ENCODE data around the gene GPR37. TPM values are rescaled to one million over a fixed set of nuclear protein-coding genes. Genes with fewer than 3 reads are reported as not detected.

The GPR37 gene
- total and polyA plus RNA-seq, 2 donors (not counting 3 experiments of a cell fraction or from before 2014, with no cell fraction given): 0.92 to 2.1 TPM

DNA sequence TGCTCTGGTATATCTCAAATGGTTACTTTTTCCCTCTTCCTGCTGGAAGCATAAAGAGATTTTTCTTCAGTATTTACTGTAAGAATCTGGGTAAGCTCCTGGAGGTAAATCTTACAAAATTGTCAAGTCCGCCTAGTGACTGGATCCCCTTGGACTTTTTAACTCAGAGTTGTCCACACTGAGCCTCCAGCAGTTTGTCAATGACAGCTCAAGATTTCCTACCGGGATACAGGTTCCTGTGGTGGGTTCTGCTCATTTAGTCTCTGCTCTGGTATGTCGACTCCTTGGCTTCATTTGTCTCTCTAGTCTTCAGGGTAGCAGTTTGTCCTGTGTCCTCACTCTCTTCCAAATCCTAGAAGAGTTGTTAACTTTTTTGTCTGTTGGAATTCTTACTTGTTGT is 27.0 kb downstream of the GPR37 start:
- Histone ChIP-seq H2AFZ (ENCODE audit: low read depth, low read length) (no peak overlapping the region), H3K9ac (replicated peaks; ENCODE audit: extremely low read depth, insufficient read depth, low read length) (no peak overlapping the region), H3K4me3 (replicated peaks in 1 of 3; ENCODE audit: insufficient read depth in 1 of 3, low read depth in 1 of 3, low read length in 3 of 3) (no peak overlapping the region), H3K27me3 (ENCODE audit: control insufficient read depth in 2 of 2, insufficient read depth in 2 of 2, low read length in 2 of 2) (no peaks in the 10 kb centered on the region), H3K9me1 (replicated peaks; ENCODE audit: control insufficient read depth, extremely low read depth, insufficient read depth, low read length) (no peaks in the 10 kb centered on the region), H3K36me3 (ENCODE audit: control insufficient read depth in 2 of 2, extremely low read depth in 1 of 2, insufficient read depth in 2 of 2, low read length in 2 of 2) (no peaks in the 10 kb centered on the region), H3K27ac (ENCODE audit: insufficient read depth, low read depth, low read length) (no peak overlapping the region), H4K20me1 (replicated peaks; ENCODE audit: control insufficient read depth, extremely low read depth, insufficient read depth, low read length) (no peaks in the 10 kb centered on the region), H3K4me2 (ENCODE audit: insufficient read depth, low read length) (no peak overlapping the region), H3K79me2 (ENCODE audit: control insufficient read depth, insufficient read depth, low read length) (no peaks in the 10 kb centered on the region), H3K9me3 (replicated peaks; ENCODE audit: control insufficient read depth, insufficient read depth, low read length) (no peaks in the 10 kb centered on the region), H3K4me1 (ENCODE audit: control insufficient read depth, extremely low read depth, insufficient read depth, low read length) (peaks cover 6% of the 10 kb centered on the region)
- intact Hi-C loops (cut with micrococcal nuclease) (no loop called here), dilution Hi-C loops (cut with MboI; ENCODE audit: extremely low pct_ligation_motif_present, low sequenced_read_pairs) (no loop called here)
- no peak for TF ChIP-seq FOS (IDR thresholded peaks at IDR 0.05; ENCODE audit: borderline replicate concordance, insufficient read depth, low read length)
- TF ChIP-seq POLR2AphosphoS5 (IDR thresholded peaks at IDR 0.05; ENCODE audit: insufficient read depth, low read depth, low read length): no peak
- no peak for TF ChIP-seq EZH2 (IDR thresholded peaks at IDR 0.05; ENCODE audit: borderline replicate concordance, low read depth, low read length, severe bottlenecking)
- TF ChIP-seq GATA2 (IDR thresholded peaks at IDR 0.05; ENCODE audit: insufficient read depth, insufficient read length, low read depth, low read length): no peak
- no peak for TF ChIP-seq MYC (IDR thresholded peaks at IDR 0.05; ENCODE audit: low read depth, low read length)
- TF ChIP-seq, protein P1, sequence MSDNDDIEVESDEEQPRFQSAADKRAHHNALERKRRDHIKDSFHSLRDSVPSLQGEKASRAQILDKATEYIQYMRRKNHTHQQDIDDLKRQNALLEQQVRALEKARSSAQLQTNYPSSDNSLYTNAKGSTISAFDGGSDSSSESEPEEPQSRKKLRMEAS (IDR thresholded peaks at IDR 0.05; ENCODE audit: insufficient read depth, insufficient read length): no peak
- TF ChIP-seq, protein P2, sequence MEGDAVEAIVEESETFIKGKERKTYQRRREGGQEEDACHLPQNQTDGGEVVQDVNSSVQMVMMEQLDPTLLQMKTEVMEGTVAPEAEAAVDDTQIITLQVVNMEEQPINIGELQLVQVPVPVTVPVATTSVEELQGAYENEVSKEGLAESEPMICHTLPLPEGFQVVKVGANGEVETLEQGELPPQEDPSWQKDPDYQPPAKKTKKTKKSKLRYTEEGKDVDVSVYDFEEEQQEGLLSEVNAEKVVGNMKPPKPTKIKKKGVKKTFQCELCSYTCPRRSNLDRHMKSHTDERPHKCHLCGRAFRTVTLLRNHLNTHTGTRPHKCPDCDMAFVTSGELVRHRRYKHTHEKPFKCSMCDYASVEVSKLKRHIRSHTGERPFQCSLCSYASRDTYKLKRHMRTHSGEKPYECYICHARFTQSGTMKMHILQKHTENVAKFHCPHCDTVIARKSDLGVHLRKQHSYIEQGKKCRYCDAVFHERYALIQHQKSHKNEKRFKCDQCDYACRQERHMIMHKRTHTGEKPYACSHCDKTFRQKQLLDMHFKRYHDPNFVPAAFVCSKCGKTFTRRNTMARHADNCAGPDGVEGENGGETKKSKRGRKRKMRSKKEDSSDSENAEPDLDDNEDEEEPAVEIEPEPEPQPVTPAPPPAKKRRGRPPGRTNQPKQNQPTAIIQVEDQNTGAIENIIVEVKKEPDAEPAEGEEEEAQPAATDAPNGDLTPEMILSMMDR (IDR thresholded peaks at IDR 0.05; ENCODE audit: extremely low read depth in 1 of 2, insufficient read depth in 1 of 2, low read depth in 1 of 2, low read length in 2 of 2): no peak
- no peak for TF ChIP-seq POLR2A (IDR thresholded peaks at IDR 0.05; ENCODE audit: low read depth, low read length)
- TF ChIP-seq JUN (IDR thresholded peaks at IDR 0.05; ENCODE audit: borderline replicate concordance, insufficient read depth, insufficient read length, low read depth): no peak
- no peak for FAIRE-seq
- CTCF ChIA-PET: interaction anchor here (1.7 kb wide), 1 partner anchor 27 kb away, joined by 3 read pairs; the partner anchor contains the start of gene GPR37
- DNase-seq (ENCODE audit: low read depth, low spot score): no peak
- POLR2A ChIA-PET: no interaction called here
- no TSS peak for BruUV-seq (replicated peaks)

Measured in endothelial cell of umbilical vein (primary cell).